PC-3 (cell line): ENCODE results near the gene ZCCHC10. TPM values are rescaled to one million over a fixed set of nuclear protein-coding genes. Genes with fewer than 3 reads are reported as not detected.
"Not testable (repeated sequence)": the region's sequence is repeated elsewhere in the genome, so short reads cannot be mapped to it uniquely, and the experiment has no call there.

Source experiments
- ATAC-seq: fragments of 200-7000 bp; cut with Tn5 transposase; 2 replicates; pipeline ENCODE4 v1.9.1; 2020; ENCODE audit warnings: mild to moderate bottlenecking, moderate library complexity
- BruUV-seq: library from RNA; stranded (reverse); fragments of 400-500 nt; replicated peaks from 2 replicates; lab custom pipeline; 2021; lab: Mats Ljungman, UMichigan
- CTCF ChIA-PET: fragments of 300-600 bp; sonication (Branson Sonifier 250); formaldehyde crosslinking; loops from one replicate; lab custom pipeline; 2022; ENCODE audit warnings: antibody characterized with exemption; lab: Charles Lee
- POLR2A ChIA-PET: fragments of 300-600 bp; sonication (Branson Sonifier 250); formaldehyde crosslinking; loops from one replicate; lab custom pipeline; 2022; ENCODE audit warnings: antibody characterized with exemption; ENCODE audit not compliant: unreplicated experiment; lab: Charles Lee
- DNase-seq: peaks from one replicate; pipeline ENCODE4 v3.0.0-alpha.2; 2015
- H2AFZ ChIP-seq: fragments of 300-600 bp; sonication (generic); 2 replicates; pipeline ENCODE4 v1.6.0; 2016; ENCODE audit warnings: antibody characterized with exemption, low read length
- H3F3A ChIP-seq: fragments of 300-600 bp; sonication (generic); one replicate; pipeline ENCODE4 v1.6.0; 2017; ENCODE audit warnings: antibody characterized with exemption, low read length, control low read depth, mild to moderate bottlenecking; ENCODE audit not compliant: unreplicated experiment
- H3K27ac ChIP-seq: fragments of 300-600 bp; sonication (generic); 2 replicates; pipeline ENCODE4 v1.5.1; 2016; ENCODE audit warnings: mild to moderate bottlenecking, low read length
- H3K27me3 ChIP-seq: fragments of 300-600 bp; sonication (generic); 2 replicates; pipeline ENCODE4 v1.6.1; 2016; ENCODE audit warnings: low read length, mixed read lengths
- H3K36me3 ChIP-seq: fragments of 300-600 bp; sonication (generic); 2 replicates; pipeline ENCODE4 v1.6.1; 2016; ENCODE audit warnings: low read depth, mixed run types, low read length, mixed read lengths
- H3K4me1 ChIP-seq: fragments of 300-600 bp; sonication (generic); 2 replicates; pipeline ENCODE4 v1.5.1; 2016; ENCODE audit warnings: low read length; ENCODE audit not compliant: insufficient read depth
- H3K4me2 ChIP-seq: fragments of 300-600 bp; sonication (generic); 2 replicates; pipeline ENCODE4 v1.6.0; 2016; ENCODE audit warnings: low read length
- H3K4me3 ChIP-seq: fragments of 300-600 bp; sonication (generic); 2 replicates; pipeline ENCODE4 v1.5.1; 2016; ENCODE audit warnings: mild to moderate bottlenecking, low read length, mixed read lengths
- H3K79me2 ChIP-seq: fragments of 300-600 bp; sonication (generic); 2 replicates; pipeline ENCODE4 v1.6.1; 2017; ENCODE audit warnings: low read length, mixed read lengths
- H3K9ac ChIP-seq: fragments of 300-600 bp; sonication (generic); 2 replicates; pipeline ENCODE4 v1.6.0; 2016; ENCODE audit warnings: mild to moderate bottlenecking, low read length
- H3K9me2 ChIP-seq: fragments of 300-600 bp; sonication (generic); replicated peaks from 2 replicates; pipeline ENCODE4 v1.6.1; 2016; ENCODE audit warnings: mixed run types, low read length, mixed read lengths
- H3K9me3 ChIP-seq: fragments of 300-600 bp; sonication (generic); 2 replicates; pipeline ENCODE4 v1.6.1; 2016; ENCODE audit warnings: low read length, mixed read lengths
- H4K20me1 ChIP-seq: fragments of 300-600 bp; sonication (generic); 2 replicates; pipeline ENCODE4 v1.6.1; 2016; ENCODE audit warnings: low read length, mixed read lengths
- EZH2 ChIP-seq: fragments of 300-600 bp; sonication (generic); IDR thresholded peaks from one replicate; pipeline ENCODE4 v1.6.1; 2017; ENCODE audit warnings: antibody characterized with exemption, mild to moderate bottlenecking, low read length; ENCODE audit not compliant: unreplicated experiment
- EZH2phosphoT487 ChIP-seq: fragments of 300-600 bp; sonication (generic); IDR thresholded peaks from 2 replicates; pipeline ENCODE4 v1.6.1; 2018; ENCODE audit warnings: mild to moderate bottlenecking, antibody characterized with exemption, low read length, borderline replicate concordance
- intact Hi-C: fragments of 100-400 bp; cut with micrococcal nuclease; formaldehyde crosslinking; loops from 2 replicates; pipeline ENCODE4 v1.9.0; 2023
- total RNA-seq: library from RNA; depleted of rRNA; stranded (reverse); fragments of >200 nt; gene quantifications from 2 replicates; pipeline ENCODE4 v1.2.3, GENCODE V29; 2014
- TF ChIP-seq, protein P1 (sequence below): fragments of 300-600 bp; sonication (generic); conservative IDR thresholded peaks from 2 replicates; pipeline ENCODE4 v1.5.1; 2017; ENCODE audit warnings: antibody characterized with exemption, low read depth, mild to moderate bottlenecking, low read length

The ZCCHC10 gene
- total RNA-seq, 1 experiment from 2014 or later, result 6.1 TPM

DNA sequence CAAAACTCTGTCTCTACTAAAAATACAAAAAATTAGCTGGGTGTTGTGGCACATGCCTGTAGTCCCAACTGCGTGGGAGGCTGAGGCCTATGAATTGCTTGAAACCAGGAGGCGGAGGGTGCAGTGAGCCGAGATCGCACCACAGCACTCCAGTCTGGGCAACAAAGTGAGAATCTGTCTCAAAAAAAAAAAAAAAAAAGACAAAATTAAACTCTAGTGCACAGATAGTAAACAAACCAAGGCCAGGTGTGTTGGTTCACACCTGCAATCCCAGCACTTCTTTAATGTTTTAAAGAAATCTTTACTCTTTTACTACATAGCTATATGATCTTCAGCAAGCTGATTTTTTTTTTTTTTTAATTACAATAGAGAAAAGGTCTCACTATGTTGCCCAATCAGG lies 8.4 kb downstream of the ZCCHC10 start:
- Histone ChIP-seq H3K9me3 (no peaks in the 10 kb centered on the region), H3K27me3 (no peaks in the 10 kb centered on the region), H3K36me3 (0 out of 2 replicates have a peak, but pooled peaks cover 3% of the 10 kb centered on the region), H3K9me2 (no peaks in the 10 kb centered on the region), H3F3A (no peaks in the 10 kb centered on the region), H2AFZ (no peak overlapping the region), H3K4me3 (no peak overlapping the region), H4K20me1 (no peaks in the 10 kb centered on the region), H3K4me2 (no peak overlapping the region), H3K79me2 (peaks cover 4% of the 10 kb centered on the region), H3K4me1 (no peaks in the 10 kb centered on the region), H3K27ac (no peak overlapping the region), H3K9ac (no peak overlapping the region)
- ChIA-PET CTCF (no interaction called here), POLR2A (no interaction called here)
- intact Hi-C loops, result no loop called here
- DNase-seq (no peak), ATAC-seq (no peak)
- no TSS peak for BruUV-seq
- TF ChIP-seq EZH2phosphoT487 (no peak), EZH2 (no peak)
- TF ChIP-seq, protein P1, sequence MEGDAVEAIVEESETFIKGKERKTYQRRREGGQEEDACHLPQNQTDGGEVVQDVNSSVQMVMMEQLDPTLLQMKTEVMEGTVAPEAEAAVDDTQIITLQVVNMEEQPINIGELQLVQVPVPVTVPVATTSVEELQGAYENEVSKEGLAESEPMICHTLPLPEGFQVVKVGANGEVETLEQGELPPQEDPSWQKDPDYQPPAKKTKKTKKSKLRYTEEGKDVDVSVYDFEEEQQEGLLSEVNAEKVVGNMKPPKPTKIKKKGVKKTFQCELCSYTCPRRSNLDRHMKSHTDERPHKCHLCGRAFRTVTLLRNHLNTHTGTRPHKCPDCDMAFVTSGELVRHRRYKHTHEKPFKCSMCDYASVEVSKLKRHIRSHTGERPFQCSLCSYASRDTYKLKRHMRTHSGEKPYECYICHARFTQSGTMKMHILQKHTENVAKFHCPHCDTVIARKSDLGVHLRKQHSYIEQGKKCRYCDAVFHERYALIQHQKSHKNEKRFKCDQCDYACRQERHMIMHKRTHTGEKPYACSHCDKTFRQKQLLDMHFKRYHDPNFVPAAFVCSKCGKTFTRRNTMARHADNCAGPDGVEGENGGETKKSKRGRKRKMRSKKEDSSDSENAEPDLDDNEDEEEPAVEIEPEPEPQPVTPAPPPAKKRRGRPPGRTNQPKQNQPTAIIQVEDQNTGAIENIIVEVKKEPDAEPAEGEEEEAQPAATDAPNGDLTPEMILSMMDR, result no peak

DNA sequence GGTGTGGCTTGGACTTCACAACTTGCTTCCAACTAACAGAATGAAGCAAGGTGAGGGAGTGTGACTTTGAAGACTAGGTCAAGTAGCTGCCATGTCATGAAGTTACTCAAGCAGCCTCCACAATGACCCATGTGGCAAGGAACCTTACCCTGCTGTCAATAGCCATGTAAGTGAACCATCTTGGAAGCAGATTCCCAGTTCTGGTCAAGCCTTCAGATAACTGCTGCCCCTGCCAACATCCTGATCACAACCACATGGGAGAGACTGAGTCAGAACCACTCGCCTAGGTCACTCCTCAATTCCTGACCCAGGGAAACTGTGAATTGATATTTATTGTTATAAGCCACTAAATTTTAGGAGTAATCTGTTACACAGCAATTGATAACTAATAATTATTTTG lies 10.9 kb downstream of the ZCCHC10 start:
- H3K4me3 ChIP-seq, result no peak overlapping the region
- H3K9me3 ChIP-seq, result no peaks in the 10 kb centered on the region
- no peak overlapping the region for H2AFZ ChIP-seq
- no peaks in the 10 kb centered on the region for H3K4me1 ChIP-seq
- H3K79me2 ChIP-seq, result no peaks in the 10 kb centered on the region
- no peak overlapping the region for H3K27ac ChIP-seq
- POLR2A ChIA-PET, result no interaction called here
- CTCF ChIA-PET, result no interaction called here
- H3K9ac ChIP-seq, result no peak overlapping the region
- H3F3A ChIP-seq, result no peaks in the 10 kb centered on the region
- H3K4me2 ChIP-seq, result no peak overlapping the region
- TF ChIP-seq EZH2phosphoT487, result no peak
- TF ChIP-seq, protein P1, result no peak
- TF ChIP-seq EZH2, result no peak
- no peaks in the 10 kb centered on the region for H3K9me2 ChIP-seq
- no peaks in the 10 kb centered on the region for H4K20me1 ChIP-seq
- ATAC-seq (no peak), DNase-seq (no peak)
- BruUV-seq, result no TSS peak
- no peaks in the 10 kb centered on the region for H3K27me3 ChIP-seq
- intact Hi-C loops, result no loop called here
- H3K36me3 ChIP-seq, result peaks cover 6% of the 10 kb centered on the region; the same call in 1 of the 2 replicates

DNA sequence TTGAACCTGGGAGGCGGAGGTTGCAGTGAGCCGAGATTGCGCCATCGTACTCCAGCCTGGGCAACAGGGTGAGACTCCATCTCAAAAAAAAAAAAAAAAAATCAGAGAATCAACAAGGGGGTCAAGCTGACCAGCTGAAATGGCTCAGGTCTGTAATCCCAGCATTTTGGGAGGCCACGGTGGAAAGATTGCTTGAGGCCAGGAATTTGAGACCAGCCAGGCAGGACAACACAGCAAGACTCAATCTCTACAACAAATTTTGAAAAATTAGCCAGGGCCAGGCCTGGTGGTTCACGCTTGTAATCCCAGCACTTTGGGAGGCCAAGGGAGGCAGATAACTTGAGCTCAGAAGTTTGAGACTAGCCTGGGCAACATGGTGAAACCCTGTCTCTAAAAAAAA lies 17.9 kb downstream of the ZCCHC10 start:
- CTCF ChIA-PET, H3K9ac ChIP-seq, H3K9me3 ChIP-seq, H3K27me3 ChIP-seq, H3K4me1 ChIP-seq, ATAC-seq, H3K4me3 ChIP-seq, H4K20me1 ChIP-seq, H3F3A ChIP-seq, DNase-seq, H3K79me2 ChIP-seq, H2AFZ ChIP-seq, H3K27ac ChIP-seq, POLR2A ChIA-PET, H3K36me3 ChIP-seq, BruUV-seq, H3K4me2 ChIP-seq, H3K9me2 ChIP-seq, intact Hi-C loops: not testable (repeated sequence)
